ENCODE results near the gene AP4M1.
"Not testable (repeated sequence)": the region's sequence is repeated elsewhere in the genome, so short reads cannot be mapped to it uniquely, and the experiment has no call there.

GRCh38 chr7:100130220-100130607, 28.8 kb downstream of the AP4M1 start:
- TF ChIP-seq CTCF (conservative IDR thresholded peaks at IDR 0.05; ENCODE audit: low read length); EZH2phosphoT487 (IDR thresholded peaks at IDR 0.05; ENCODE audit: borderline replicate concordance, low read depth, low read length): not testable (repeated sequence)

Measured in OCI-LY7 (cell line).